ENCODE results near the gene RINT1. TPM values are rescaled to one million over a fixed set of nuclear protein-coding genes. Genes with fewer than 3 reads are reported as not detected.

The RINT1 gene
- polyA plus RNA-seq, 1 donor (not counting 4 experiments of a cell fraction or from before 2014, with no cell fraction given): 23.6 TPM

- FAIRE-seq: no peak
- Histone ChIP-seq H4K20me1 (ENCODE audit: control insufficient read depth, extremely low read depth, insufficient read depth, low read length) (no peaks in the 10 kb centered on the region), H3K9me1 (ENCODE audit: control insufficient read depth, extremely low read depth, insufficient read depth, low read length) (no peaks in the 10 kb centered on the region), H3K9me3 (ENCODE audit: control insufficient read depth, low read depth, low read length) (no peaks in the 10 kb centered on the region), H3K4me1 (ENCODE audit: control insufficient read depth, extremely low read depth, insufficient read depth, low read length) (no peaks in the 10 kb centered on the region), H3K79me2 (ENCODE audit: control insufficient read depth, insufficient read depth, low read length) (no peaks in the 10 kb centered on the region), H2AFZ (ENCODE audit: control insufficient read depth, low read length) (no peak overlapping the region), H3K36me3 (ENCODE audit: control insufficient read depth in 2 of 2, extremely low read depth in 1 of 2, insufficient read depth in 2 of 2, low read length in 2 of 2) (no peaks in the 10 kb centered on the region), H3K27me3 (ENCODE audit: control insufficient read depth, extremely low read depth, insufficient read depth, low read length) (no peaks in the 10 kb centered on the region), H3K27ac (ENCODE audit: control insufficient read depth, insufficient read depth, low read length) (no peak overlapping the region), H3K4me3 (ENCODE audit: control insufficient read depth in 2 of 3, extremely low read depth in 1 of 3, insufficient read depth in 2 of 3, low read depth in 1 of 3, low read length in 3 of 3) (no peak overlapping the region), H3K9ac (ENCODE audit: control insufficient read depth, extremely low read depth, insufficient read depth, low read length) (no peak overlapping the region), H3K4me2 (ENCODE audit: control insufficient read depth, extremely low read depth, insufficient read depth, low read depth, low read length) (no peak overlapping the region)
- dilution Hi-C loops (cut with MboI; ENCODE audit: extremely low pct_ligation_motif_present, low sequenced_read_pairs): no loop called here
- DNase-seq (ENCODE audit: low read depth, low spot score): no peak
- TF ChIP-seq EZH2 (IDR thresholded peaks at IDR 0.05; ENCODE audit: low read length): no peak
- no peak for TF ChIP-seq CTCF (optimal IDR thresholded peaks at IDR 0.05 in 1 of 3, IDR thresholded peaks at IDR 0.05 in 1 of 3, conservative IDR thresholded peaks at IDR 0.05 in 1 of 3; ENCODE audit: extremely low read depth in 1 of 3, insufficient read depth in 2 of 3, low read length in 3 of 3)
Measured at GRCh38 chr7:105591522-105591921, 59.5 kb downstream of the RINT1 start.

GRCh38 chr7:105594034-105594433 lies 62.0 kb downstream of the RINT1 start:
- no peak for TF ChIP-seq CTCF (optimal IDR thresholded peaks at IDR 0.05 in 1 of 3, IDR thresholded peaks at IDR 0.05 in 1 of 3, conservative IDR thresholded peaks at IDR 0.05 in 1 of 3; ENCODE audit: extremely low read depth in 1 of 3, insufficient read depth in 2 of 3, low read length in 3 of 3)
- no peak for TF ChIP-seq EZH2 (IDR thresholded peaks at IDR 0.05; ENCODE audit: low read length)
- H3K79me2 ChIP-seq (ENCODE audit: control insufficient read depth, insufficient read depth, low read length): no peaks in the 10 kb centered on the region
- no peak overlapping the region for H3K4me3 ChIP-seq (ENCODE audit: control insufficient read depth in 2 of 3, extremely low read depth in 1 of 3, insufficient read depth in 2 of 3, low read depth in 1 of 3, low read length in 3 of 3)
- dilution Hi-C loops (cut with MboI; ENCODE audit: extremely low pct_ligation_motif_present, low sequenced_read_pairs): no loop called here
- no peak overlapping the region for H3K9ac ChIP-seq (ENCODE audit: control insufficient read depth, extremely low read depth, insufficient read depth, low read length)
- no peaks in the 10 kb centered on the region for H4K20me1 ChIP-seq (ENCODE audit: control insufficient read depth, extremely low read depth, insufficient read depth, low read length)
- no peak overlapping the region for H3K4me2 ChIP-seq (ENCODE audit: control insufficient read depth, extremely low read depth, insufficient read depth, low read depth, low read length)
- no peaks in the 10 kb centered on the region for H3K36me3 ChIP-seq (ENCODE audit: control insufficient read depth in 2 of 2, extremely low read depth in 1 of 2, insufficient read depth in 2 of 2, low read length in 2 of 2)
- DNase-seq (ENCODE audit: low read depth, low spot score): no peak
- H2AFZ ChIP-seq (ENCODE audit: control insufficient read depth, low read length): no peak overlapping the region
- H3K9me3 ChIP-seq (ENCODE audit: control insufficient read depth, low read depth, low read length): no peaks in the 10 kb centered on the region
- H3K4me1 ChIP-seq (ENCODE audit: control insufficient read depth, extremely low read depth, insufficient read depth, low read length): no peaks in the 10 kb centered on the region
- no peak overlapping the region for H3K27ac ChIP-seq (ENCODE audit: control insufficient read depth, insufficient read depth, low read length)
- H3K9me1 ChIP-seq (ENCODE audit: control insufficient read depth, extremely low read depth, insufficient read depth, low read length): no peaks in the 10 kb centered on the region
- no peak for FAIRE-seq
- no peaks in the 10 kb centered on the region for H3K27me3 ChIP-seq (ENCODE audit: control insufficient read depth, extremely low read depth, insufficient read depth, low read length)

Data from keratinocyte (primary cell).